Measurements from ENCODE around the gene OTULIN. TPM values are rescaled to one million over a fixed set of nuclear protein-coding genes. Genes with fewer than 3 reads are reported as not detected.

OTULIN gene
- total and polyA plus RNA-seq, 8 donors: 17.0 to 34.3 (median 21.4) TPM

DNA sequence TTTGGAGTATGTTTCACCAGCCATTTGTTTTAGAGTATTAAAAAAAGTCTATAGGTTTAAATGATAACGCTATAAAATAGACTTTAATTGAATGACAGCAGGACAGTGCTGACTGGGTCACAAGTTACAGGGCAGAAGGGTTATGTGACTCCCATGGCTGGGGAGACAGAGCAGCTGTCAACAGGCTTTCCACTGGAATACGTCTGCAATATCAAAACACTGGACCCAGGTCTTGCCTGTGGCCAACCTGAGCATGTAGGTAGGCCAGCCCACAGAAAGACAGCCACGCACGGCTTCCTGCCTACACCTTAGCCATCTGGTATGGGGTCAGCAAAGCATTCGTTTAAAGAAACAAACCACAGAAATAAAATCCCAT, 80.7 kb downstream of the OTULIN start:
- Histone ChIP-seq H3K36me3 (peaks cover 0 to 24% of the 10 kb centered on the region in 2 donors), H3K9me3 (no peaks in the 10 kb centered on the region), H3K4me3 (no peak overlapping the region), H3K27me3 (no peaks in the 10 kb centered on the region), H3K27ac (no peak overlapping the region), H3K4me1 (no peaks in the 10 kb centered on the region)
- TF ChIP-seq, protein P1, sequence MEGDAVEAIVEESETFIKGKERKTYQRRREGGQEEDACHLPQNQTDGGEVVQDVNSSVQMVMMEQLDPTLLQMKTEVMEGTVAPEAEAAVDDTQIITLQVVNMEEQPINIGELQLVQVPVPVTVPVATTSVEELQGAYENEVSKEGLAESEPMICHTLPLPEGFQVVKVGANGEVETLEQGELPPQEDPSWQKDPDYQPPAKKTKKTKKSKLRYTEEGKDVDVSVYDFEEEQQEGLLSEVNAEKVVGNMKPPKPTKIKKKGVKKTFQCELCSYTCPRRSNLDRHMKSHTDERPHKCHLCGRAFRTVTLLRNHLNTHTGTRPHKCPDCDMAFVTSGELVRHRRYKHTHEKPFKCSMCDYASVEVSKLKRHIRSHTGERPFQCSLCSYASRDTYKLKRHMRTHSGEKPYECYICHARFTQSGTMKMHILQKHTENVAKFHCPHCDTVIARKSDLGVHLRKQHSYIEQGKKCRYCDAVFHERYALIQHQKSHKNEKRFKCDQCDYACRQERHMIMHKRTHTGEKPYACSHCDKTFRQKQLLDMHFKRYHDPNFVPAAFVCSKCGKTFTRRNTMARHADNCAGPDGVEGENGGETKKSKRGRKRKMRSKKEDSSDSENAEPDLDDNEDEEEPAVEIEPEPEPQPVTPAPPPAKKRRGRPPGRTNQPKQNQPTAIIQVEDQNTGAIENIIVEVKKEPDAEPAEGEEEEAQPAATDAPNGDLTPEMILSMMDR (IDR thresholded peaks at IDR 0.05): no peak
- DNase-seq (no peak), ATAC-seq (no peak)
- intact Hi-C loops (cut with DNase I): no loop called here

GRCh38 chr5:14745753-14746152, 81.2 kb downstream of the OTULIN start:
- TF ChIP-seq, protein P1 (IDR thresholded peaks at IDR 0.05): no peak
- intact Hi-C loops (cut with DNase I): no loop called here
- H3K27me3 ChIP-seq: no peaks in the 10 kb centered on the region

GRCh38 chr5:14748180-14748900, 83.8 kb downstream of the OTULIN start:
- H3K9me3 ChIP-seq: no peaks in the 10 kb centered on the region
- H3K4me3 ChIP-seq: no peak overlapping the region
- H3K36me3 ChIP-seq: peaks cover 0 to 19% of the 10 kb centered on the region in 2 donors
- intact Hi-C loops (cut with DNase I): no loop called here
- H3K27ac ChIP-seq: no peak overlapping the region
- TF ChIP-seq, protein P1 (IDR thresholded peaks at IDR 0.05): no peak
- no peaks in the 10 kb centered on the region for H3K4me1 ChIP-seq
- DNase-seq (no peak), ATAC-seq (peak; percentile 37)
- no peaks in the 10 kb centered on the region for H3K27me3 ChIP-seq

More at GRCh38 chr5:14745753-14746152, 81.2 kb downstream of the OTULIN start:
- DNase-seq: no peak
- no peak for ATAC-seq
- H3K27ac ChIP-seq: no peak overlapping the region
- peaks cover 0 to 22% of the 10 kb centered on the region in 2 donors for H3K36me3 ChIP-seq
- H3K9me3 ChIP-seq: no peaks in the 10 kb centered on the region
- H3K4me1 ChIP-seq: no peaks in the 10 kb centered on the region
- H3K4me3 ChIP-seq: no peak overlapping the region

Other genes with a start within 250 kb of the OTULIN start
- gene OTULINL, start 82.9 kb upstream of the OTULIN start, total RNA-seq: 10 to 100 TPM; 33.5 to 54.7 TPM
- 10 to 100 TPM in 1 of 6 donors, 1 to 10 TPM in 5; 8.4 to 10.0 (median 9.2) TPM for gene OTULINL, start 82.9 kb upstream of the OTULIN start, polyA plus RNA-seq (ENCODE audit: insufficient read length in 6 of 6)
- 10 to 100 TPM; 45.3 to 57.5 TPM for gene ANKH, start 207.1 kb downstream of the OTULIN start, total RNA-seq
- gene ANKH, start 207.1 kb downstream of the OTULIN start, polyA plus RNA-seq (ENCODE audit: insufficient read length in 6 of 6): 10 to 100 TPM in 3 of 6 donors, 1 to 10 TPM in 3; 6.6 to 11.7 (median 9.9) TPM

Measured in left lung (tissue), 10 donors.